Tibial nerve (tissue), 4 donors: ENCODE measurements around the gene TPD52L1. TPM values are rescaled to one million over a fixed set of nuclear protein-coding genes. Genes with fewer than 3 reads are reported as not detected.

Experiments used
- DNase-seq, 2 donors: peaks; one replicate each; pipeline ENCODE4 v3.0.0-alpha.2; 2019; ENCODE audit warnings: low spot score in 2 of 2
- H3K27ac ChIP-seq, 4 donors: fragments of 200-600 bp; sonication (generic) in 3 of 4; one replicate each; pipeline ENCODE4 v1.5.1; 2017 to 2019; ENCODE audit warnings: mild to moderate bottlenecking in 1 of 4
- H3K27me3 ChIP-seq, 2 donors: fragments of 200-600 bp; sonication (generic) in 1 of 2; one replicate each; pipeline versions ENCODE4 v1.5.1 to v1.6.0; 2017 to 2019
- H3K36me3 ChIP-seq, 3 donors: fragments of 200-600 bp; sonication (generic); one replicate each; pipeline ENCODE4 v1.5.1; 2018 to 2019
- H3K4me1 ChIP-seq, 4 donors: fragments of 200-600 bp; sonication (generic) in 3 of 4; one replicate each; pipeline ENCODE4 v1.5.1; 2017 to 2019
- H3K4me3 ChIP-seq, 4 donors: fragments of 200-600 bp; sonication (generic) in 3 of 4; one replicate each; pipeline ENCODE4 v1.5.1; 2017 to 2019; ENCODE audit warnings: mild to moderate bottlenecking in 1 of 4, moderate library complexity in 1 of 4
- H3K9me3 ChIP-seq, 4 donors: fragments of 200-600 bp; sonication (generic) in 3 of 4; one replicate each; pipeline ENCODE4 v1.5.1; 2017 to 2019
- CTCF ChIP-seq, 5 experiments: fragments of 200-600 bp in 3 of 5; fragments of 450-650 bp in 2 of 5; sonication (generic) in 3 of 5; IDR thresholded peaks; one replicate each; pipeline ENCODE4 v1.5.1; 2016 to 2019; ENCODE audit warnings: antibody characterized with exemption in 5 of 5, mild to moderate bottlenecking in 3 of 5, moderate library complexity in 2 of 5
- EP300 ChIP-seq, 2 donors: sonication (generic); formaldehyde crosslinking; IDR thresholded peaks; one replicate each; pipeline ENCODE4 v1.6.1; 2017; ENCODE audit warnings: antibody characterized with exemption in 2 of 2, mild to moderate bottlenecking in 1 of 2
- POLR2A ChIP-seq, 2 donors: fragments of 450-650 bp; IDR thresholded peaks; one replicate each; pipeline ENCODE4 v1.6.1; 2017; ENCODE audit warnings: antibody characterized with exemption in 2 of 2, mild to moderate bottlenecking in 2 of 2, moderate library complexity in 2 of 2
- WGBS, 2 donors: methylation state at CpG; one replicate each; pipeline ENCODE4 v1.1.5; 2018; 5-methylcytosine and 5-hydroxymethylcytosine counted together
- total RNA-seq, 4 donors: library from RNA; depleted of rRNA; stranded (reverse); fragments of >200 nt; gene quantifications; one replicate each; pipeline ENCODE4 v1.1.0, GENCODE V29; 2016

The TPD52L1 gene
- total RNA-seq, result 10 to 100 TPM; 28.8 to 55.0 (median 45.6) TPM

- no peaks in the 10 kb centered on the region for H3K9me3 ChIP-seq
- H3K4me3 ChIP-seq, result peak within 1 kb of the TSS; percentile 41 to 66 (median 60)
- WGBS, 2 donors, result 1% methylated on average over 44 to 47 of the region's 47 CpGs
- peaks cover 0 to 18% (median 7%) of the 10 kb centered on the region in 4 donors for H3K4me1 ChIP-seq
- peak; percentile 30 to 60 for DNase-seq
- no peaks in the 10 kb centered on the region for H3K36me3 ChIP-seq
- TF ChIP-seq EP300 (IDR thresholded peaks at IDR 0.05) (peak in 1 of 2 donors; percentile 42), CTCF (IDR thresholded peaks at IDR 0.05) (peak; percentile 63 to 86 (median 83)), POLR2A (IDR thresholded peaks at IDR 0.05) (no peak)
- peak within 1 kb of the TSS in 3 of 4 donors; percentile 30 to 80 (median 72) for H3K27ac ChIP-seq
- H3K27me3 ChIP-seq, result no peaks in the 10 kb centered on the region
These were observed at the start of gene TPD52L1 for GRCh38 chr6:125153391-125154117. Gene TPD52L1 (plus strand): TSS chr6:125153773. CDS start chr6:125153952, 179 bp downstream.

GRCh38 chr6:125104425-125104824, 49.1 kb upstream of the TPD52L1 start:
- peaks cover 0 to 7% (median 0%) of the 10 kb centered on the region in 4 donors for H3K9me3 ChIP-seq
- no peak for TF ChIP-seq CTCF (IDR thresholded peaks at IDR 0.05)
- TF ChIP-seq POLR2A (IDR thresholded peaks at IDR 0.05), result no peak
- TF ChIP-seq EP300 (IDR thresholded peaks at IDR 0.05), result no peak
- peaks cover 0 to 28% (median 1%) of the 10 kb centered on the region in 4 donors for H3K4me1 ChIP-seq
- no peaks in the 10 kb centered on the region for H3K27me3 ChIP-seq
- peak overlapping the region in 1 of 4 donors; percentile 68 for H3K27ac ChIP-seq
- no peak for DNase-seq
- H3K36me3 ChIP-seq, result no peaks in the 10 kb centered on the region
- H3K4me3 ChIP-seq, result no peak overlapping the region
- 35% methylated on average over 4 of the region's 4 CpGs for WGBS, 2 donors

- H3K9me3 ChIP-seq, result peaks cover 0 to 32% (median 10%) of the 10 kb centered on the region in 4 donors
- peaks cover 0 to 21% (median 1%) of the 10 kb centered on the region in 4 donors for H3K4me1 ChIP-seq
- no peaks in the 10 kb centered on the region for H3K36me3 ChIP-seq
- H3K27me3 ChIP-seq, result no peaks in the 10 kb centered on the region
- H3K4me3 ChIP-seq, result no peak overlapping the region
- WGBS, 2 donors, result 90% methylated on average over 5 of the region's 5 CpGs
- H3K27ac ChIP-seq, result no peak overlapping the region
- no peak for DNase-seq
- TF ChIP-seq CTCF (IDR thresholded peaks at IDR 0.05) (no peak), POLR2A (IDR thresholded peaks at IDR 0.05) (no peak), EP300 (IDR thresholded peaks at IDR 0.05) (no peak)
These were observed 46.5 kb upstream of the TPD52L1 start for GRCh38 chr6:125107048-125107447.

- H3K4me1 ChIP-seq, result peaks cover 0 to 14% (median 1%) of the 10 kb centered on the region in 4 donors
- peaks cover 0 to 36% (median 10%) of the 10 kb centered on the region in 4 donors for H3K9me3 ChIP-seq
- no peak for DNase-seq
- H3K27ac ChIP-seq, result no peak overlapping the region
- no peaks in the 10 kb centered on the region for H3K36me3 ChIP-seq
- TF ChIP-seq EP300 (IDR thresholded peaks at IDR 0.05) (no peak), CTCF (IDR thresholded peaks at IDR 0.05) (no peak), POLR2A (IDR thresholded peaks at IDR 0.05) (no peak)
- H3K27me3 ChIP-seq, result no peaks in the 10 kb centered on the region
- 92 to 95% methylated on average over 3 of the region's 3 CpGs for WGBS, 2 donors
- no peak overlapping the region for H3K4me3 ChIP-seq
These were observed 45.7 kb upstream of the TPD52L1 start for GRCh38 chr6:125107896-125108295.

GRCh38 chr6:125110056-125110455, 43.5 kb upstream of the TPD52L1 start:
- Histone ChIP-seq H3K27ac (no peak overlapping the region), H3K4me3 (no peak overlapping the region), H3K4me1 (no peaks in the 10 kb centered on the region), H3K36me3 (no peaks in the 10 kb centered on the region), H3K9me3 (peaks cover 0 to 36% (median 10%) of the 10 kb centered on the region in 4 donors), H3K27me3 (no peaks in the 10 kb centered on the region)
- no peak for TF ChIP-seq CTCF (IDR thresholded peaks at IDR 0.05)
- no peak for TF ChIP-seq POLR2A (IDR thresholded peaks at IDR 0.05)
- no peak for TF ChIP-seq EP300 (IDR thresholded peaks at IDR 0.05)
- whole genome bisulfite sequencing, 2 donors, result 95 to 98% methylated on average over 1 of the region's 1 CpG
- no peak for DNase-seq
